Activated naive CD4-positive, alpha-beta T cell treated with anti-CD3 and anti-CD28 coated beads, Interleukin-2, amount 10 ng/mL, durations not matched to agents 7 days and 5 days (primary cell): ENCODE measurements around the gene GAB2.
"Not testable (repeated sequence)": the region's sequence is repeated elsewhere in the genome, so short reads cannot be mapped to it uniquely, and the experiment has no call there.

ENCODE experiments used
- CTCF ChIA-PET: fragments of 350-600 bp; sonication (Branson Sonifier 250); formaldehyde crosslinking; loops from one replicate; lab custom pipeline; 2021; ENCODE audit warnings: antibody characterized with exemption; lab: Charles Lee
- DNase-seq: peaks from one replicate; pipeline ENCODE4 v3.0.0-alpha.2; 2020
- H3K27ac Mint-ChIP-seq: one replicate; pipeline ENCODE4 v1.8.0; 2021; ENCODE audit warnings: mild to moderate bottlenecking, moderate library complexity, mixed read lengths
- H3K27me3 Mint-ChIP-seq: one replicate; pipeline ENCODE4 v1.8.0; 2021; ENCODE audit warnings: mild to moderate bottlenecking, mixed read lengths
- H3K36me3 Mint-ChIP-seq: one replicate; pipeline ENCODE4 v1.8.0; 2021; ENCODE audit warnings: mixed read lengths
- H3K4me1 Mint-ChIP-seq: one replicate; pipeline ENCODE4 v1.8.0; 2021; ENCODE audit warnings: mixed read lengths
- H3K4me3 Mint-ChIP-seq: one replicate; pipeline ENCODE4 v1.8.0; 2021; ENCODE audit warnings: mild to moderate bottlenecking, moderate library complexity, mixed read lengths
- H3K9me3 Mint-ChIP-seq: one replicate; pipeline ENCODE4 v1.8.0; 2021; ENCODE audit warnings: mixed read lengths

The GAB2 gene

GRCh38 chr11:78175862-78176261 lies 241.8 kb downstream of the GAB2 start:
- H3K36me3 Mint-ChIP-seq: peaks cover 27% of the 10 kb centered on the region
- CTCF ChIA-PET: not testable (repeated sequence)

GRCh38 chr11:78171951-78172350 lies 245.7 kb downstream of the GAB2 start:
- Mint-ChIP-seq H3K9me3 (peaks cover 5% of the 10 kb centered on the region), H3K27me3 (no peaks in the 10 kb centered on the region), H3K4me1 (no peaks in the 10 kb centered on the region), H3K27ac (no peak overlapping the region), H3K36me3 (peaks cover 18% of the 10 kb centered on the region), H3K4me3 (no peak overlapping the region)
- no peak for DNase-seq
- CTCF ChIA-PET: no interaction called here

More at GRCh38 chr11:78175862-78176261, 241.8 kb downstream of the GAB2 start:
- H3K4me3 Mint-ChIP-seq, H3K27ac Mint-ChIP-seq, H3K4me1 Mint-ChIP-seq, DNase-seq, H3K27me3 Mint-ChIP-seq: not testable (repeated sequence)
- peaks cover 13% of the 10 kb centered on the region for H3K9me3 Mint-ChIP-seq

GRCh38 chr11:78170874-78171549 lies 246.6 kb downstream of the GAB2 start:
- CTCF ChIA-PET: no interaction called here
- Mint-ChIP-seq H3K36me3 (peaks cover 18% of the 10 kb centered on the region), H3K4me3 (no peak overlapping the region), H3K27me3 (no peaks in the 10 kb centered on the region), H3K4me1 (no peaks in the 10 kb centered on the region), H3K9me3 (peaks cover under 1% of the 10 kb centered on the region), H3K27ac (no peak overlapping the region)
- DNase-seq: no peak

GRCh38 chr11:78170413-78170812 lies 247.2 kb downstream of the GAB2 start:
- Mint-ChIP-seq H3K4me3 (no peak overlapping the region), H3K27me3 (no peaks in the 10 kb centered on the region), H3K27ac (no peak overlapping the region), H3K9me3 (no peaks in the 10 kb centered on the region), H3K36me3 (peaks cover 16% of the 10 kb centered on the region), H3K4me1 (no peaks in the 10 kb centered on the region)
- no peak for DNase-seq
- CTCF ChIA-PET: no interaction called here

GRCh38 chr11:78168539-78169477 lies 248.8 kb downstream of the GAB2 start:
- no peaks in the 10 kb centered on the region for H3K27me3 Mint-ChIP-seq
- H3K36me3 Mint-ChIP-seq: peaks cover 7% of the 10 kb centered on the region
- H3K9me3 Mint-ChIP-seq: no peaks in the 10 kb centered on the region
- no peaks in the 10 kb centered on the region for H3K4me1 Mint-ChIP-seq
- CTCF ChIA-PET: no interaction called here
- H3K27ac Mint-ChIP-seq: no peak overlapping the region
- no peak for DNase-seq
- H3K4me3 Mint-ChIP-seq: no peak overlapping the region

- H3K4me3 Mint-ChIP-seq: no peak overlapping the region
- H3K27ac Mint-ChIP-seq: no peak overlapping the region
- CTCF ChIA-PET: no interaction called here
- H3K4me1 Mint-ChIP-seq: no peaks in the 10 kb centered on the region
- H3K9me3 Mint-ChIP-seq: no peaks in the 10 kb centered on the region
- peaks cover 2% of the 10 kb centered on the region for H3K36me3 Mint-ChIP-seq
- no peak for DNase-seq
- no peaks in the 10 kb centered on the region for H3K27me3 Mint-ChIP-seq
These were observed 250.7 kb downstream of the GAB2 start for GRCh38 chr11:78166855-78167469.
